ENCODE results near the gene MEIG1.
A peak's percentile ranks its signal among the peaks of the same experiment; 100 is the strongest.
"Not testable (repeated sequence)": the region's sequence is repeated elsewhere in the genome, so short reads cannot be mapped to it uniquely, and the experiment has no call there.

MEIG1 gene, protein sequence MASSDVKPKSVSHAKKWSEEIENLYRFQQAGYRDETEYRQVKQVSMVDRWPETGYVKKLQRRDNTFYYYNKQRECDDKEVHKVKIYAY

DNA sequence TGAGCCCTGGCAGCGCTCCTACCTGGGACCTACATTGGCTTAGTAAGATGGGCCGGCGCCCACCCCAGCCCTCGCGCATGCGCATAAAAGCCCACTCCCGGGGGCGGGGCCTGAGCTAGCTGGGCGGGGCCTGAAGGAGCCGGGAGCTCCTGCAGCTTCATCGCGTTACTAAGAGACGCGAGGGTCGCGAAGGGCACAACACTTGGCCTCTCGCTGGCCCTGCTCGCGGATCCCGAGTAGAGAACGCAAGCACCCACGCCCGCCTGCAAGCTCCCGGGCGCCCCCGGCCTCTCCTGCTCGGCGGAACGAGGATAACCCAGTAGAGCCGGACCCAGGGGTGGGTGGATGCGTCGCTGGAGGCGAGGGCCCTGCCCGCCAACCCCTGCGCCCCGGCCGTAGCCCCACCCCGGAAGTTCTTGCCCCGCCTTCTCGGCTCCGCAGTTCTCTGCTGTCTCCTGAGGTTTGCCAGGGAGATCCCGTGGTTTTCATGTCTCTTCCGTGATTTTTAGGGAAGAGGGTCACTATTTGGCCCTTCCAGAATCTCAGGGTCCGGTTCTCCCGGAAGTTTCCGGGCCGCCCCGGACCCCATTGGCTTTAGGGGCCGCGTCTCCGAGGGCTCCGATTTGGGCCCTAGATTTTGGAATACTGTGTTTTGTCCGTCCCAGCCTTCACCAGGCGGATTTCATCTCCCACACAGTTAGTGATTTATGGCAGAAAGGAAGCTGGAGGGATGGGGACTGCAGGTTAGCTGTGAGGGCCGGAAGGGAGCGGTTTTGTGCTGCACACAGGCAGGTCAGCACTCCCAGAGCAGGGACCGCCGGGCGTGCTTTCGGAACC lies at the start of gene MEIG1:
Gene MEIG1 (plus strand): TSS at position 168 of the 837 bp plus-strand sequence. CDS start 7,081 bp downstream, outside the sequence.
- DNase-seq: peak; percentile 88

DNA sequence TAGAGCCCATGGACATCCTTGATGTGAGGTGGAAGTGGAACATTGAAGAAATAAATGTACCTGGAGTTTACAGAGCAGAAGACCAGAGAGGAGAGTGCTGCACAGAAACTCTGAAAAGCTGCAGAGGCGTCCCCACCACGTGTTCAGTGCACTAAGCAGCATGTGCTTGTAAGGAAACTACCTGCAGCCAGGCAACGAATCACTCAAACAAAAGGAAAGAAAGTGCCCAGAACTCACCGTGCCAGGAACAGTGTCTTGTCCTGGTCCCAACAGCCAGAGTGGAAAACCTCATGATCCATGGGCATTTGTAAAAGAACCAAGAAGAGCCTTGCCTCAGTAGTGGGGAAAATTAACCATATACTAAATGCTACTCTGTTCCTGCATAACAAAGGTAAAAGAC lies 48.2 kb upstream of the MEIG1 start:
- DNase-seq: no peak

DNA sequence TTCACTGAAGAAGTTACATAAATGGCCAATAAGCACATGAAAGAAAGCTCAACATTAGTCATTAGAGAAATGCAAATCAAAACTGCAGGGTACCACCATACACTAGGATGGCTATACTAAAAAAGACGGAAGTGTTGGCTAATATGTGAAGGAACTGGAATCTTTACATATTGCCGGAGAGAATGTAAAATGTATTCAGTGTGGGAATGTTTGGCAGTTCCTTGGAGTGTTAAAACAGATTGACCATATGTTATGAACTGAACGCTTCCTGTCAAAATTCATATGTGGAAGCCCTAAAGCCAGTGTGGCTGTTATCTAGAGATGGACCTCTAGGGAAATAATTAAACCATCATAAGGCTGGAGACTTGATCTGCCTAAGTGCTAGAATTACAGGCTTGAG lies 47.4 kb upstream of the MEIG1 start:
- no peak for DNase-seq

DNA sequence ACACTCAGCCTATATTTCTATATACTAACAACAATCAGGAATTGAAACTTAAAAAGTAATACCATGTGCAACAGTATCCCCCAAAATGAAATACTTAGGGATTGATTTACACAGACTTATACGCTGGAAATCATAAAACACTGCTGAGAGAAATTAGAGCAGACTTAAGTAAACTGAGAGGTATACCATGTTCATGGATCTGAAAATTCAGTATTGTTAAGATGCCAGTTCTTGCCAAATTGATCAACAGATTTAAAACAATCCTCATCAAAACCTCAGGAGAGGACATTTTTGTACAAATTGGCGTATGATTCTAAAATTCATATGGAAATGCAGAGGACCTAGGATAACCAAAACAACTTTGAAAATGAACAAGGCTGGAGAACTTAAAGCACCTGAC lies 42.6 kb upstream of the MEIG1 start:
- no peak for DNase-seq

DNA sequence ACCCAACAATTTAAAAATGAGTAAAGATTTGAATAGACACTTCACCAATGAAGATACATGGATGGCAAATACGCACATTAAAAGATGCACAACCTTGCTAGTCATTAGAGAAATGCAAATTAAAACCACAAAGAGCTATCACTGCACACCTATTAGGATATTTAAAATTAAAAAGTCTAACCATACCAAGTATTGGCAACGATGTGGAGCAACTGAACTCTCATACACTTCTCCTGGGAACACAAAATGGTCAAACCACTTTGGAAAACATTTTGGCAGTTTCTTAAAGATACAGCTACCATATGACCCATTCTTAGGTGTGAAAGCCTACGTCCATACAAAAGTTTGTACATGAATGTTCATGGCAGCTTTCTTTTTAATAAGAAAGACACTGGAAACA lies 41.4 kb upstream of the MEIG1 start:
- DNase-seq: no peak

DNA sequence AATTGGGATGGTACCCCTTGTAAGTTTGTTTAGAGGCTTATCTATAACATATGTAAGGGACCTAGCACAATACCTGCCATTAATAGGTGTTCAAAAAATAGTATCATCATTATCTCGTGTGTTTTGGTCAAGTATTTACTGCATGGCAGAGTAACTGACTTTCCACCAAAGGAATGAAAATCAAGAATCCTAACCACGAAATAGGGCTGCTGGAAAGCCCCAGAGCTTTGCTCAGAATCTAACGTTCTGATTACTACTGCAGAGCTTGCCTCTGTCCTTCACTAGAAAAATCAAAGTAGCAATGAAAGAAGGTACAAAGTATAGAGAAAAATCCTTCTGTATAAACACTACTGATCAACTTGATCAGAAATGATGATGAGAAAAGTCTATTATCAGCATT lies 40.2 kb upstream of the MEIG1 start:
- DNase-seq: no peak

DNA sequence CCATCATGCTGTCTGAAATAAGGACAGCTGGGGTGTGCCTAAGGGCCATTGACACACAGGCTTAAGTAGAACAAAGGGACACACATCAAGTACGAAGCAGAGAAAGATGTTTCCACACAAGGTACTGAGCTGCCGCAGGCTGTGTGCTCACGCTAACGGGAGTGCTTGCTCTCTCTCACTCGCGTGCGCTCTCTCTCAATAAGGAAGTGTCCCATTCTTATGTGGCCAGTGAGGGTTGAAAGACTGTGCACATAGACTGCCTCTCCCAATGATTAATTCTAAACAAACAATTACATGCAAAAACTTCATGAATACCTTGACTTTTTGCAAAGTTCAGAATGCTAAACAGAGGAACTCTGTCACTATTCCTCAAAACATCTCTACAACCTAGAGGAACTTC lies 35.2 kb upstream of the MEIG1 start:
- no peak for DNase-seq

DNA sequence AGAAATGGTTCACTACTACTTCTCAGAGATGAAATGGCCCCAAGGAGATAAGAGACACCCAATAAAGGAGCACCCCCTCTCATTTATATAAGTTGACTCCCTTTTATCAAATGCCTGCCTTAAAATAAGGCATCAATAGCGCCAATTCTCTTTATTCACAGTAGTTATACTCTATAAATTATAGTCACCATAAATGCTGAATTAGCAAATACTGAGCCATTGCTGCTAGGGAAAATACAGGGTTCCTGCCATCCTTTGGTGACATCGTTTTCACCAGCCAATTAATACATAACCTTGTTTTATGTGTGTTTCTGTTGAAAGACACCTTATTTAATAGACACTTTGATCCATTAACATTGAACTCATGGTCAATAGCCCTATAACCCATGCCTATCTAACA lies 33.9 kb upstream of the MEIG1 start:
- DNase-seq: no peak

DNA sequence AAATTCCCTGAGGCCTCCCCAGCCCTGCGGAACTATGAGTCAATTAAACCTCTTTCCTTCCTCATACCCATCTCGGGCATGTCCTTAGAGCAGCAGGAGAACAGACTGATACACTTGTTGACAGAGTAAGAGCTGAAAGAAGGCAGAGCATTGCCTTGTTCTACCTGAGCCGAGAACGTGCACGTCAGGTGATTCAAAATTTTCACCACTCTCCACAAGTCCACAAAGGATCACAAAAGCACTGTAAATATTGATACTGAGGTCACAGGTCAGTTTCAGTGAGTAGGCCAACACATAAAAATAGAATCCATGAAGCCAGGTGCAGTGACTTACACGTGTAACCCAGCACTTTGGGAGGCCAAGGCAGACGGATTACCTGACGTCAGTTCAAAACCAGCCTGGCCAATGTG lies 33.1 kb upstream of the MEIG1 start:
- no peak for DNase-seq

DNA sequence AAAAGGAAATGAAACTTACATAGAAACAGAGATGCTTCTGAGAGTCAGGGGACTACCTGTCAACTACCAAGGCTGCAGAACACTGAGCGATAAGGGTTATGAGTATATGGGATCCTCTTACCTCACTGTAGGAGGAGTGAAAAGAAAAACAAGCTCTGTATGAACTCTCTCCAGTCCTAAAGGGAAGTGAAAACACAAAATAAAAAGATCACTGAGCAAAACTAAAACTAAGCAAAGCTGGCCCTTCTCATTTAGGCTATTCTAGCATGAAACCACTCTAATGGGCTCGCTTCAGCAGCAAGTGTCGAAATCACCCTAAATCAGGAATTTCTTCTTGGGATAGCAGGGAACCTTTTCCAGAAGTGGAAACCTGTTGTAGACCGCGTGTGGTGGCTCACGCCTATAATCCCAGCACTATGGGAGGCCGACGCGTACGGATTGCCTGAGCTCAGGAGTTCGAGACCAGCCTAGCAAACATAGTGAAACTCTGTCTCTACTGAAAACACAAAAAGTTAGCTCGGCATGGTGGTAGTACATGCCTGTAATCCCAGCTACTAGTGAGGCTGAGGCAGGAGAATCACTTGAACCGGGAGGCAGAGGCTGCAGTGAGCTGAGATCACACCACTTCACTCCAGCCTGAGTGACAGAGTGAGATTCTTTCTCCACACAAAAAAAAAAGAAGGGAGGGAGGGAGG lies 32.3 kb upstream of the MEIG1 start:
- DNase-seq: no peak

DNA sequence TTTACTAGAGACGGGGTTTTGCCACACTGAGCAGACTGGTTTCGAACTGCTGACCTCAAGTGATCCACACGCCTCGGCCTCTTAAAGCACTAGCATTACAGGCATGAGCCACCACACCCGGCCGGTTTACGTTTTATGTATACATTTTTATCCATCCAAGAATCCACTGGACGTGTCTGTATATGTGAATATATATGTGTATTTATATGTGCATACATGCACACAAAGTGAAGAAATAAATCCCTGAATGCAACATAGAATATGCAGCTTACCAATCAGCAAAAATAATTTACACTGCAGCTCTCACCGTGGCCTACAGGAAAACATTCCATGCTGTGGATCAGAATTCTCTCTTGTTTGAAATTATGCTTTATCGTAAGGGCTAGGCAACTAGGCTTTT lies 28.6 kb upstream of the MEIG1 start:
- DNase-seq: no peak

DNA sequence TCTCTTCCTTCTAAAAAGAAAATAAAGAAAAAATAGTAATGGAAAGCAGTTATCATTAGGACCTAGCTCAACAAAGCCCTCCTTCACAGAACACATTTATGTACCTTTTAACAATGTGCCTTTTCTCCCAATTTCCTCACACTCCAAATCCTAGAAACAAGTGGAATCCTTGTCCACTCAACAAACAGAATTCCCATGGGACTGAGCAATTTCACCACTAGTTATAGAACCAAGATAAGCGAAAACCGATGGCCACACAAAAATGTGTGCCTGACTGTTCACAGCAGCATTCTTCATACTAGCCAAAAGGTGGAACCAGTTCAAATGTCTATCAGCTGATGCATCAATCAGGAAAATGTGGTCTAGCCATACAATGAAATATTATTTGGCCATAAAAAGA lies 22.6 kb upstream of the MEIG1 start:
- DNase-seq: no peak

DNA sequence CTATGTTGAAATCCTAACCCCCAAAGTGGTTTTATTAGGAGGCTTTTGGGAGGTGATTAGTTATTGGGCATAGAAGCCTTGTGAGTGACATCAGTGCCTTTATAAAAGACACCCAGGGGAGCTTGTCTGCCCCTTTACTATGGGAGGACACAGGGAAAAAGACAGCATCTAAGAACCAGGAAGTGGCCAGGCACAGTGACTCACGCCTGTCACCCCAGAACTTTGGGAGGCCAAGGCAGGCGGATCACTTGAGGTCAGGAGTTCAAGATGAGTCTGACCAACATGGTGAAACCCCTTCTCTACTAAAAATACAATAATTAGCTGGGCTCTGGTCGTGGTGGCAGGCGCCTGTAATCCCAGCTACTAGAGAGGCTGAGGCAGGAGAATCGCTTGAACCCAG lies 20.2 kb upstream of the MEIG1 start:
- DNase-seq: not testable (repeated sequence)

DNA sequence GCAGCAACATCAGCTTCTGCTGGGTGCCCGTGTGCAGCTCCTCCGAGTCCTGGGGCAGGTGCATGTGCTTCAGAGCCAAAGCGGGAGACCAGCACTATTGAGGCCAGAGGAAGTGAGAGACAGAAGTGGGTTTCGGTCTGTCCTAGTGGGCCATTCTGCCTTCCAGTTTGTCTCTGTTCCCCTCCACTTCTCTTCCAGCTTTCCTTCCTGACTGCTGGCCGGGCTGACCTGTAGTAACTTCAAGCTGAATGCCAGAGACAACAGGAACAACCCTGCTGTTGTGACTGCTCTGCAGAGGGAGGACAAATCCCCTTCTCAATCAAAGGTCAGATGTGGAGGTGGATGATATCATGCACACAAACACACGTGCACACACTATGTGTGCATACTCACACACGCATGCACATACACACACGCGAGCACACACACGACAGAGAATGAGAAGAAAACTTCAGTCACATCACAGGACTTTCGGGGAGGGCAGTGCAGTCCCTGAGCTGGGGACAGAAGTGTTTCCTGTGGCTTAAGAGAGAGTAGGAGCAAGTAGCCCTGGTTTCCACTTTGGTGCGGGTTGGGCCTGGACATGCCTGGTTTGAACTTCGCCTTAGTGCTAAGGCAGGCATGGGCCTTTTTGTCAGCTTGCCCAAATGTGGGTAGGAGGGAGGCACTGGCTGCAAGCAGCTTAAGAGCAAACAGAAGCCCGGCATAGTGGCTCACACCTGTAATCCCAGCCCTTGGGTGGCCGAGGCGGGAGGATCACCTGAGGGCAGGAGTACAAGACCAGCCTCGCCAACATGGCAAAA lies 16.8 kb upstream of the MEIG1 start:
- DNase-seq: not testable (repeated sequence)

DNA sequence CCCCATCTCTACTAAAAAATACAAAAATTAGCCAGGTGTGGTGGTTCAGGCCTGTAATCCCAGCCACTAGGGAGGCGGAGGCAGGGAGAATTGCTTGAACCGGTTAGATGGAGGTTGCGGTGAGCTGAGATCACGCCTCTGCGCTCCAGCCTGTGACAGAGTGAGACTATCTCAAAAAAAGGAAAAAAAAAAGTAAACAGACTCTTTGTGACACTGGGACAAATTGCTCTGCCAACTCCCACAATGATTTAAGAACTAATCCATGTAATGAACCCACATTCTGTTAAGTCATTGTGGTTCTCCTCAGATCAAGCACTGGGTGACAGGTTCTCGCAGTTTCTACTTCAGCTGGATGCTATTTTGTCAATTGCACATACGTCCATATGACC lies 16.2 kb upstream of the MEIG1 start:
- not testable (repeated sequence) for DNase-seq

DNA sequence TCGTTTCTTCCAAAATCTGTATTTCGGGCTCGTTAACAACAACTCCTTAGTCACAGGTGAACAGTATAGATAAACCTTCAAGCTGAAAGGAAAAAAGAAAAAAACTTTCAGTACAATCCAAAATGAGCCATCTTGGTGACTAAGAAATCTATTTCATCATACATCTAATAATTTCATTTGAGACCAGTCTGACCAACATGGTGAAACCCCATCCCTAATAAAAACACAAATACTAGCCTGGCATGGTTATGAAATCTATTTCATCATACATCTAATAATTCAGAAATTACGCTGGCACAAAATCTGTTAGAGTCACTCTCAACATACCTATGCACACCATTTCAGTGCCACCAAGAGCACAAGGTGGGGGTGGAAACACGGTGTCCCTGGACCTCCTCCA lies 14.1 kb upstream of the MEIG1 start:
- no peak for DNase-seq

DNA sequence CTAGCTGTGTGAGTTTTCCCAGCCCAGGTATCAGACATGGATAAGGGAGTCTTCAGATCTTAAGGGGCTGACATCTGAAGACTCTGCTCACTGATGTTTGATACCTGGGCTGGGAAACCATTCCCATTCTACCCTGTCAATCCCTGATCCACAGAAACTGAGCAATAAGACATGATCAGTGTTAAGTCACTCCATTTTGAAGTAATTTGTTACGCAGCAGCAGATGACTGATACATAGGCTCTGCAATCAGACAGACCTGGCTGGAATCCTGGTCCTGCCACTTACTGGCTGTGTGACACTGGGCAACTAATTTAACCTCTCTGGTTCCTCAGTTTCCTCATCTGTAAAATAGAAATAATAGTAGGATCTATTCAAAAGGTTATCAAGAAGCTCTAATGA lies 11.9 kb upstream of the MEIG1 start:
- no peak for DNase-seq

DNA sequence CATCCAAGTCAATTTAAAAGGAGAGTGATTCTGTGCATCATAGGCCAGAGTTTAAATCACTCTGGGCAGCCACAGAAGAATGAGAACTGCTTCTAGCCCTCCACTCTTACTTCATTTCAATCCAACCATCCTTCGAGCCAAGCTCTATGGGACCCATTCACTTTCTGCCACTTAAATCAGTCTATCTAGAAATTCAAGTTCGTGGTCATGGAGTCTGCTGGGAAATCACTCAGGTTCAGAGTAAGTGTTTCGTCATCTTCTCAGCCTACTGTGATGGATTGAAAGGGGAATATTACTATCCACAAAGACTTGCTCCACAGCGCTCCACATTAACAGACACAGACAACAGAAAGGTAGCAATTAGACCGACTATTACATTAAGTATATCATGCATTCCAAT lies 9.9 kb upstream of the MEIG1 start:
- DNase-seq: no peak

DNA sequence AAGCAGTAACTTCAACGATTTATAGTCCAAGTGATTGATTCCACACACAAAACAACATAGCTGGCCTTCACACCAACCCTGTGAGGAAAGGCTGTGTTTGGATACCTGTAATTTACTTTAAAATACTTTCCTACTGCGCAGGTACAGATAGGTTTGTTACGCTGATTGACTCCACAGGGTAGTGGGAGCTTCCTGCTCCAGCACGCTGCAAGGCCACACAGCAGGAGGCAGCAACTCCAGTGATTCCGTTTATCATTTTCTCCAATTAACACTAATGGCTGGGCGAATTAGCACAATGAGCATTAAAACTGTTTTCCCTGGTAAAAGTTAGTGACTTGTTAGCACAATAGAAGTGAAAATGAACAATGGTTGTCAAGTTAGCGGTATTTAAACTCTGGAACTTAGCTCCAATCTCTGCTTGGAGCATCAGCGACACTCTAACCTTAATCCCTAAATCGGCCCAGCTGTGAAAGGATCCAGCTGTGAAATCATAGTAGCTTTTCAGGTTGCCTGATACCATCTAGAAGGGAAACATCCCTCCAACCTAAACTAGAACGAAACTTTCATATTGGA lies 6.3 kb upstream of the MEIG1 start:
- no peak for DNase-seq

DNA sequence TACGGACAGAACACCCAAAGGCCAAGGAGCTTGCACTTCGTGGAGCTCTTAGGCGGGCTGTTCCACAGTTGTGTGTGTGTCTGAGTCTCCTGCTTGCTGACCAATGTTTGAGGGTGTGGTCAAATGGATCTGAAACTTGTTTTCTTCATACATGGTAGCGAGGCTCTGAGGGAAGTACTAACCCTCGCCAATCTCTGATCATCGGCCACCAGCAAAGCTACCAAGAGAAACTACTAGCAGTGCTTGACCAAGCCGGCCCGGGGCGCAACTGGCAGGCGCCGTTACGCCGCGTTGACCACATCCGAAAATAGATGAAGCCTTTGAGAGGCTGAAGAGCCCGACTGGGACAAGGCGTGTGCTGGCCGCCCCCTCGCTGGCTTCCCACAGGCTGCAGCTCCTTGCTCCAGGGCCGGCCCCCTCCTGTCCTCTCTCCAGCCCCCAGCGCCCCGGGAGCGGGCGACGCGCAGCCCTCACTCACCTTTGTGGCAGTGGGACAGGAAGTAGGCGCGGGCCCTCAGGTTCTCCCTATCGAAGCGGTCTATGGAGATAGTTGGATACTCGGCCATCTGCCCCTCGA lies 5.7 kb upstream of the MEIG1 start:
- DNase-seq: no peak

DNA sequence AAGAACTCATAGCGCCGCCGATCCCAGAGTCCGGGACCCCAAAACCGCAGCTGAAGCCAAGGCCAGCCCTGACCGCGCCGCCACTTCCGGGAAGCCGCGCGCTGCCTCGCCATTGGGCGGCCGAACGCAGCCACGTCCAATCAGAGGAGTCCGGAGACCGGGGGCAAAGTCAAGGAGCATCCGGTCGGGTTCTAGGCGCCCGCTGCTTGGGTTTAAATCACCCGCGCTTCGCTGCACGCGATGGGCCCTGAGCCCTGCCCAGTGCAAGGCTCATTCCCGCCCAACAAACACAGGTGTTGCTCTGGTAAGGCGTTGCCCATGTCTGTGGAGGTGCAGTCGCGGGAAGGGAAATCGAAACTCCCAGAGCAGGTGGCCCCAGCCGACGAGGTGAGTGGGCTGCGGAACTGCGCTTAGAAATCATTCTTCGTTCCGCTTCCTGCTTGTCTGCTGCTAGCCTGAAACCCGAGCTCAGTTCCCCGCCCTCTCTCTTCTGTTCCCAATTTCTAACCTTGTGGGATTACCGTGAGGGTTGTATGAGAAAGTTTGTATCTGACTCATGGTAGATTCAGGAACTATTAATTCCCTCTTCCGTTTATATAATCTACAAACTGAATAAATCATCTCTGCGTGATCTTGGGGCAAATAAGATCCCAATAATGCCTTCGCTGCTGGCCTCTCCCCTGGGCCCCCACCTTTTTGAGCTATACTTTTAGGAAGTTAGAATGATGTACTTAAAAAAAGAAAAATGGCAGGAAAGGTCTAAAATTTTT lies 5.0 kb upstream of the MEIG1 start, which contains the start of gene DCLRE1C:
Gene DCLRE1C (minus strand): TSS at position 96 of the 770 bp plus-strand sequence. CDS start 86 bp downstream, at position 10.
- DNase-seq: peak; percentile 79

DNA sequence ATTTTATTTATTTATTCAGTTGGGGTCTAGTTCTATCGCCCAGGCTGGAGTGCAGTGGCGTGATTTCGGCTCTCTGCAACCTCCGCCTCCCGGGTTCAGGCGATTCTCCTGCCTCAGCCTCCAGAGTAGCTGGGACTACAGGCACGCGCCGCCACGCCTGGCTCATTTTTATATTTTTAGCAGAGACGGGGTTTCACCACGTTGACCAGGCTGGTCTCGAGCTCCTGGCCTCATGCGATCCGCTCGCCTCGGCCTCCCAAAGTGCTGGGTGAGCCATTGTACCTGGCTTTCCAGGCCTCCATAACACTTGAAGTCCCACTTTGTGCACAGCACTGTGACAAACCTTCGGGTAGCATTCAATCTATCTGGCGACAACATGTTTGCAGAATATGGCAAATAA lies 4.3 kb upstream of the MEIG1 start:
- DNase-seq: no peak
